ENCODE data around the gene TTC32. TPM values are rescaled to one million over a fixed set of nuclear protein-coding genes. Genes with fewer than 3 reads are reported as not detected.

Gene TTC32
- total RNA-seq, 1 experiment from 2014 or later, result 12.7 TPM

- ATAC-seq (no peak), DNase-seq (ENCODE audit: low read depth, low spot score) (no peak)
- H3K4me3 ChIP-seq (ENCODE audit: low read depth in 2 of 2, low read length in 2 of 2), result no peak overlapping the region
- H3K4me1 ChIP-seq (ENCODE audit: control insufficient read depth, insufficient read depth, low read length), result peaks cover 19% of the 10 kb centered on the region
- in situ Hi-C loops (cut with HindIII; ENCODE audit: low pct_unique_long_range_greater_than_20kb, low sequenced_read_pairs) (no loop called here), intact Hi-C loops (cut with micrococcal nuclease; ENCODE audit: unreplicated experiment) (no loop called here)
- H3K9me3 ChIP-seq (ENCODE audit: control insufficient read depth, insufficient read depth, low read depth, low read length), result no peaks in the 10 kb centered on the region
- BruUV-seq (replicated peaks), result no TSS peak
- TF ChIP-seq REST (IDR thresholded peaks at IDR 0.05; ENCODE audit: insufficient read depth in 1 of 2, low read depth in 2 of 2, low read length in 1 of 2) (no peak), TCF7L2 (IDR thresholded peaks at IDR 0.05; ENCODE audit: low read depth, low read length) (no peak), POLR2AphosphoS5 (IDR thresholded peaks at IDR 0.05; ENCODE audit: low read depth, low read length) (no peak), SIN3A (IDR thresholded peaks at IDR 0.05; ENCODE audit: borderline replicate concordance, insufficient read depth, low read depth, low read length) (no peak)
- TF ChIP-seq, protein P1, sequence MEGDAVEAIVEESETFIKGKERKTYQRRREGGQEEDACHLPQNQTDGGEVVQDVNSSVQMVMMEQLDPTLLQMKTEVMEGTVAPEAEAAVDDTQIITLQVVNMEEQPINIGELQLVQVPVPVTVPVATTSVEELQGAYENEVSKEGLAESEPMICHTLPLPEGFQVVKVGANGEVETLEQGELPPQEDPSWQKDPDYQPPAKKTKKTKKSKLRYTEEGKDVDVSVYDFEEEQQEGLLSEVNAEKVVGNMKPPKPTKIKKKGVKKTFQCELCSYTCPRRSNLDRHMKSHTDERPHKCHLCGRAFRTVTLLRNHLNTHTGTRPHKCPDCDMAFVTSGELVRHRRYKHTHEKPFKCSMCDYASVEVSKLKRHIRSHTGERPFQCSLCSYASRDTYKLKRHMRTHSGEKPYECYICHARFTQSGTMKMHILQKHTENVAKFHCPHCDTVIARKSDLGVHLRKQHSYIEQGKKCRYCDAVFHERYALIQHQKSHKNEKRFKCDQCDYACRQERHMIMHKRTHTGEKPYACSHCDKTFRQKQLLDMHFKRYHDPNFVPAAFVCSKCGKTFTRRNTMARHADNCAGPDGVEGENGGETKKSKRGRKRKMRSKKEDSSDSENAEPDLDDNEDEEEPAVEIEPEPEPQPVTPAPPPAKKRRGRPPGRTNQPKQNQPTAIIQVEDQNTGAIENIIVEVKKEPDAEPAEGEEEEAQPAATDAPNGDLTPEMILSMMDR (IDR thresholded peaks at IDR 0.05), result no peak
- peak overlapping the region; percentile 39; the same call in 1 of the 2 replicates for H3K27ac ChIP-seq (ENCODE audit: low read length)
- peaks cover 9% of the 10 kb centered on the region for H3K36me3 ChIP-seq (ENCODE audit: control insufficient read depth, insufficient read depth, low read length)
- ChIA-PET POLR2A (no interaction called here), CTCF (no interaction called here)
- no peaks in the 10 kb centered on the region for H3K27me3 ChIP-seq (ENCODE audit: control insufficient read depth, insufficient read depth, low read length)
Measured at GRCh38 chr2:19914266-19914975, 12.6 kb upstream of the TTC32 start.

GRCh38 chr2:19911808-19912509, 10.2 kb upstream of the TTC32 start:
- CTCF ChIA-PET, result no interaction called here
- peaks cover 9% of the 10 kb centered on the region for H3K36me3 ChIP-seq (ENCODE audit: control insufficient read depth, insufficient read depth, low read length)
- POLR2A ChIA-PET, result no interaction called here
- H3K4me1 ChIP-seq (ENCODE audit: control insufficient read depth, insufficient read depth, low read length), result peaks cover 19% of the 10 kb centered on the region
- peak overlapping the region; percentile 78 for H3K27ac ChIP-seq (ENCODE audit: low read length)
- in situ Hi-C loops (cut with HindIII; ENCODE audit: low pct_unique_long_range_greater_than_20kb, low sequenced_read_pairs), result no loop called here
- BruUV-seq (replicated peaks), result TSS peak; percentile 21
- intact Hi-C loops (cut with micrococcal nuclease; ENCODE audit: unreplicated experiment), result no loop called here
- H3K27me3 ChIP-seq (ENCODE audit: control insufficient read depth, insufficient read depth, low read length), result no peaks in the 10 kb centered on the region
- DNase-seq (ENCODE audit: low read depth, low spot score) (peak; percentile 96), ATAC-seq (peak; percentile 97)
- TF ChIP-seq, protein P1 (IDR thresholded peaks at IDR 0.05), result no peak
- TF ChIP-seq SIN3A (IDR thresholded peaks at IDR 0.05; ENCODE audit: borderline replicate concordance, insufficient read depth, low read depth, low read length) (no peak), POLR2AphosphoS5 (IDR thresholded peaks at IDR 0.05; ENCODE audit: low read depth, low read length) (peak; percentile 18; the same call in 1 of the 2 replicates), REST (IDR thresholded peaks at IDR 0.05; ENCODE audit: insufficient read depth in 1 of 2, low read depth in 2 of 2, low read length in 1 of 2) (no peak), TCF7L2 (IDR thresholded peaks at IDR 0.05; ENCODE audit: low read depth, low read length) (peak; percentile 53; the same call in 1 of the 2 replicates)
- H3K4me3 ChIP-seq (ENCODE audit: low read depth in 2 of 2, low read length in 2 of 2), result 0 out of 4 replicates have a peak overlapping the region, but pooled peaks of 1 of the 2 experiments have one; percentile 6
- no peaks in the 10 kb centered on the region for H3K9me3 ChIP-seq (ENCODE audit: control insufficient read depth, insufficient read depth, low read depth, low read length)
